IMR-90 (cell line): Measurements from ENCODE around the gene PRAC1. TPM values are rescaled to one million over a fixed set of nuclear protein-coding genes. Genes with fewer than 3 reads are reported as not detected.

ENCODE experiments used
- ATAC-seq: fragments of 200-7000 bp; cut with Tn5 transposase; 2 replicates; pipeline ENCODE4 v1.9.1; 2020; ENCODE audit warnings: low read depth, mild to moderate bottlenecking, moderate library complexity
- BruUV-seq: library from RNA; stranded (reverse); fragments of 400-500 nt; replicated peaks from 2 replicates; lab custom pipeline; 2021; lab: Mats Ljungman, UMichigan
- CTCF ChIA-PET: fragments of 300-600 bp; formaldehyde crosslinking; extraction: SDS; loops from one replicate; lab custom pipeline; 2021; ENCODE audit warnings: antibody characterized with exemption; lab: Yijun Ruan, JAX
- POLR2A ChIA-PET: fragments of 300-600 bp; sonication (Branson Sonifier 250); formaldehyde crosslinking; loops from one replicate; lab custom pipeline; 2022; ENCODE audit warnings: antibody characterized with exemption; ENCODE audit not compliant: unreplicated experiment; lab: Charles Lee
- DNase-seq: peaks from one replicate; pipeline ENCODE4 v3.0.0; 2013
- H2AFZ ChIP-seq: replicated peaks from 2 replicates; pipeline ENCODE3; 2013; ENCODE audit warnings: low read length, mild to moderate bottlenecking; ENCODE audit not compliant: poor library complexity
- H2AK5ac ChIP-seq: 2 replicates; pipeline ENCODE4 v1.6.1; 2013; ENCODE audit warnings: low read depth, low read length, inconsistent platforms
- H2AK9ac ChIP-seq: replicated peaks from 2 replicates; pipeline ENCODE3; 2013; ENCODE audit warnings: mild to moderate bottlenecking, low read depth, low read length, moderate library complexity; ENCODE audit not compliant: poor library complexity
- H2BK120ac ChIP-seq: 2 replicates; pipeline ENCODE4 v1.6.1; 2013; ENCODE audit warnings: low read depth, low read length, inconsistent platforms
- H2BK15ac ChIP-seq: 3 replicates; pipeline ENCODE4 v1.6.1; 2013; ENCODE audit warnings: low read depth, low read length, inconsistent platforms
- H2BK20ac ChIP-seq: 2 replicates; pipeline ENCODE4 v1.6.1; 2013; ENCODE audit warnings: low read depth, mild to moderate bottlenecking, inconsistent platforms, low read length, moderate library complexity
- H2BK5ac ChIP-seq: 2 replicates; pipeline ENCODE4 v1.6.1; 2013; ENCODE audit warnings: mild to moderate bottlenecking, low read depth, low read length, inconsistent platforms; ENCODE audit not compliant: poor library complexity, severe bottlenecking
- H3K14ac ChIP-seq: replicated peaks from 2 replicates; pipeline ENCODE4 v1.6.1; 2013; ENCODE audit warnings: low read depth, low read length, inconsistent platforms
- H3K18ac ChIP-seq: 2 replicates; pipeline ENCODE4 v1.6.1; 2013; ENCODE audit warnings: low read depth, low read length, control low read depth
- H3K23ac ChIP-seq: 2 replicates; pipeline ENCODE4 v1.6.1; 2013; ENCODE audit warnings: low read depth, low read length, inconsistent platforms
- H3K27ac ChIP-seq: 2 replicates; pipeline ENCODE4 v1.5.1; 2013; ENCODE audit warnings: mild to moderate bottlenecking, control low read depth, low read length; ENCODE audit not compliant: insufficient read depth
- H3K27me3 ChIP-seq: 2 replicates; pipeline ENCODE4 v1.6.1; 2013; ENCODE audit warnings: low read length; ENCODE audit not compliant: control insufficient read depth, insufficient read depth
- H3K36me3 ChIP-seq: 2 replicates; pipeline ENCODE4 v1.6.1; 2013; ENCODE audit warnings: low read length, mixed read lengths; ENCODE audit not compliant: control insufficient read depth, insufficient read depth
- H3K4ac ChIP-seq: 2 replicates; pipeline ENCODE4 v1.6.1; 2013; ENCODE audit warnings: low read depth, low read length, inconsistent platforms
- H3K4me1 ChIP-seq: 2 replicates; pipeline ENCODE4 v1.6.1; 2013; ENCODE audit warnings: low read length, mixed read lengths; ENCODE audit not compliant: control insufficient read depth, insufficient read depth
- H3K4me2 ChIP-seq: 2 replicates; pipeline ENCODE4 v1.6.1; 2013; ENCODE audit warnings: low read depth, mild to moderate bottlenecking, control low read depth, low read length, moderate library complexity
- H3K4me3 ChIP-seq: 2 replicates; pipeline ENCODE4 v1.5.1; 2013; ENCODE audit warnings: low read depth, mild to moderate bottlenecking, control low read depth, low read length, moderate library complexity; ENCODE audit not compliant: insufficient read depth
- H3K56ac ChIP-seq: 2 replicates; pipeline ENCODE4 v1.6.1; 2013; ENCODE audit warnings: low read length, inconsistent platforms; ENCODE audit not compliant: insufficient read depth; ENCODE audit errors: extremely low read depth
- H3K79me1 ChIP-seq, 2 experiments: 2 replicates each; pipeline ENCODE4 v1.6.1; 2013; ENCODE audit warnings: low read length in 2 of 2, inconsistent platforms in 1 of 2, low read depth in 1 of 2
- H3K9ac ChIP-seq: 2 replicates; pipeline ENCODE4 v1.6.1; 2013; ENCODE audit warnings: low read depth, low read length, control low read depth
- H3K9me1 ChIP-seq: 2 replicates; pipeline ENCODE4 v1.6.1; 2013; ENCODE audit warnings: low read length, inconsistent platforms; ENCODE audit not compliant: insufficient read depth
- H3K9me3 ChIP-seq: 2 replicates; pipeline ENCODE4 v1.6.1; 2013; ENCODE audit warnings: low read length; ENCODE audit not compliant: control insufficient read depth, insufficient read depth
- H4K20me1 ChIP-seq: 2 replicates; pipeline ENCODE4 v1.6.1; 2013; ENCODE audit warnings: low read length, inconsistent platforms; ENCODE audit not compliant: insufficient read depth
- H4K5ac ChIP-seq: 2 replicates; pipeline ENCODE4 v1.6.1; 2013; ENCODE audit warnings: mild to moderate bottlenecking, low read depth, low read length, control low read depth
- H4K8ac ChIP-seq, 2 experiments: 2 replicates each; pipeline ENCODE4 v1.6.1; 2013; ENCODE audit warnings: low read depth in 2 of 2, low read length in 2 of 2, control low read depth in 1 of 2, inconsistent platforms in 1 of 2
- H4K91ac ChIP-seq: 2 replicates; pipeline ENCODE4 v1.6.1; 2013; ENCODE audit warnings: low read depth, low read length, inconsistent platforms; ENCODE audit not compliant: insufficient read depth
- BHLHE40 ChIP-seq: fragments of 150-350 bp; IDR thresholded peaks from 2 replicates; pipeline ENCODE4 v1.6.1; 2016; ENCODE audit warnings: mild to moderate bottlenecking, low read depth, low read length
- CEBPB ChIP-seq: IDR thresholded peaks from 2 replicates; pipeline ENCODE4 v1.6.1; 2012; ENCODE audit warnings: low read depth, low read length, improper control_type of control experiment
- CHD1 ChIP-seq: IDR thresholded peaks from 2 replicates; pipeline ENCODE4 v1.6.1; 2012; ENCODE audit warnings: low read depth, low read length, improper control_type of control experiment
- FOS ChIP-seq: fragments of 150-350 bp; IDR thresholded peaks from 2 replicates; pipeline ENCODE4 v1.6.1; 2016; ENCODE audit warnings: low read depth, low read length
- MAZ ChIP-seq: IDR thresholded peaks from 2 replicates; pipeline ENCODE4 v1.6.1; 2012; ENCODE audit warnings: low read depth, mild to moderate bottlenecking, low read length, improper control_type of control experiment, moderate library complexity, borderline replicate concordance
- POLR2A ChIP-seq: IDR thresholded peaks from 2 replicates; pipeline ENCODE4 v1.6.1; 2012; ENCODE audit warnings: mild to moderate bottlenecking, low read depth, low read length
- RAD21 ChIP-seq: IDR thresholded peaks from 2 replicates; pipeline ENCODE4 v1.6.1; 2012; ENCODE audit warnings: low read length, improper control_type of control experiment
- RCOR1 ChIP-seq: IDR thresholded peaks from 2 replicates; pipeline ENCODE4 v1.6.1; 2012; ENCODE audit warnings: mild to moderate bottlenecking, low read length, improper control_type of control experiment; ENCODE audit not compliant: insufficient replicate concordance
- RFX5 ChIP-seq: IDR thresholded peaks from 2 replicates; pipeline ENCODE4 v1.8.0; 2012; ENCODE audit warnings: low read depth, mild to moderate bottlenecking, low read length, moderate library complexity
- SMC3 ChIP-seq: fragments of 150-350 bp; IDR thresholded peaks from 2 replicates; pipeline ENCODE4 v1.6.1; 2016; ENCODE audit warnings: low read depth, mild to moderate bottlenecking, antibody characterized with exemption, low read length, moderate library complexity
- WGBS, 2 experiments: methylation state at CpG; one replicate each; pipeline versions ENCODE4 v1.1.5 to v1.1.7; 2013; ENCODE audit warnings: missing lambda C conversion rate in 2 of 2; ENCODE audit not compliant: insufficient read length in 1 of 2; ENCODE audit errors: extremely low coverage in 2 of 2; 5-methylcytosine and 5-hydroxymethylcytosine counted together
- dilution Hi-C: fragments of 300-500 bp; cut with HindIII; formaldehyde crosslinking; loops from one replicate; pipeline ENCODE4 v1.14.3; 2018; ENCODE audit warnings: low sequenced_read_pairs; ENCODE audit not compliant: unreplicated experiment
- in situ Hi-C: fragments of 300-500 bp; cut with MboI; formaldehyde crosslinking; loops from 3 replicates; pipeline ENCODE4 v1.14.3; 2019; ENCODE audit warnings: low sequenced_read_pairs, inconsistent platforms, mixed read lengths
- intact Hi-C: fragments of 100-400 bp; cut with micrococcal nuclease; formaldehyde crosslinking; loops from 2 replicates; pipeline ENCODE4 v1.10.0; 2022
- polyA plus RNA-seq, 3 experiments: library from polyadenylated mRNA; depleted of rRNA; stranded (reverse); fragments of >200 nt; gene quantifications; 2 replicates each; pipeline ENCODE4 v1.2.3, GENCODE V29; 2012; ENCODE audit warnings: low replicate concordance in 1 of 3
- total RNA-seq: library from RNA; depleted of rRNA; stranded (reverse); fragments of >200 nt; gene quantifications from 2 replicates; pipeline ENCODE4 v1.2.3, GENCODE V29; 2012
- TF ChIP-seq, protein P1 (sequence below): fragments of 150-350 bp; IDR thresholded peaks from 2 replicates; pipeline ENCODE4 v1.6.1; 2017; ENCODE audit warnings: mild to moderate bottlenecking, antibody characterized with exemption, low read length, low read depth

The PRAC1 gene
- total and polyA plus RNA-seq, 2 of the 4 experiments (the other 2 are of a cell fraction): not detected

DNA sequence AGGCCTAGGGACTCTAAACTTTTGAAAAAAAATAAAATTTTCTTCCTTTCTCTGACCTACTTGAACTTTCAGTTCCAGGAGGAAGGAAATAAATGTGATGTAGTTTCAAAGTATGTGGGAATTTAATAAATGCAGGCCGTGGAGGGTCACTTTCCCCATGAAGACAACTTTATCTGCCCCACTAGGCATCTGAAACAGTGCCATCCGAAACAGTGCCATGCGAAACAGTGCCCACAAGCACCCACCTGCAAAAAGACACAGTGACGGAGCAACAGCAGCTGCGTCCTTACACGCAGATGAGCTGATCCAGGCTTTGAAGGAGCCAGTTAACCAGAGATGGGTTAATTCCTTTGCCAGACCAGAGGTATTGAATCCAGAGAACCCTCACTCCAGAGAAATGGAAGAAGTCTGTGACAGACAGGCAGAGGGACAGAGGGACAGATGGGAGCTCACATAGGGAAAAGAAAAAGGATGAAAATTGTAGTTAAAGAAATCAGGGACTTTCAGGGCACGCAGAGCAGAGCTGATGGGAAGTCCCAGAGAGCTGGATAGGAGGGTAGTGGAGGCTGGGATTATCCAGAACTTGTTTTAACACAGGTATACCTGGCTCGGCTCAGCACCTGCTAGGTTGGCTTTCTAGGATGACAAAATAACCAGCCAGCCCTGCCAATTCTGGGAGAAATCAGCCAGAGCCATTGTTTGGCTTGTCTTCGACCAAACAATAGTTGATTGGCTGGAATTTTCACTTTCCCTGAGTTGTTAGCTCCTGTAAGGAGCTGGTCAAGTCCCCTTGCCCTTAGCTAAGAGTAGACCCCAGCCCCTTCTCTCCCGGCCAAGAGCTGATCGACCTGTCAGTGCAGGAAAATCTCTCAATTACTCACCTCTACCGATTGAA lies 23.3 kb upstream of the PRAC1 start:
- Histone ChIP-seq H3K79me1 (no peaks in the 10 kb centered on the region), H3K56ac (no peak overlapping the region), H3K9me3 (peaks cover 8% of the 10 kb centered on the region), H4K20me1 (peaks cover 11% of the 10 kb centered on the region; the same call in 1 of the 2 replicates), H2AK5ac (no peak overlapping the region), H2BK15ac (no peak overlapping the region), H3K4me1 (no peaks in the 10 kb centered on the region), H2BK5ac (no peak overlapping the region), H3K14ac (no peak overlapping the region), H2AFZ (no peak overlapping the region), H2AK9ac (no peak overlapping the region), H4K5ac (no peak overlapping the region), H4K91ac (no peak overlapping the region), H3K23ac (no peak overlapping the region), H4K8ac (no peak overlapping the region), H3K4me3 (no peak overlapping the region), H2BK120ac (no peak overlapping the region), H3K18ac (no peak overlapping the region), H3K9me1 (no peaks in the 10 kb centered on the region), H3K4me2 (no peak overlapping the region), H3K4ac (no peak overlapping the region), H3K9ac (no peak overlapping the region), H3K27me3 (peaks cover 88% of the 10 kb centered on the region), H2BK20ac (no peak overlapping the region), H3K36me3 (no peaks in the 10 kb centered on the region), H3K27ac (no peak overlapping the region)
- no peak for TF ChIP-seq MAZ
- TF ChIP-seq, protein P1, sequence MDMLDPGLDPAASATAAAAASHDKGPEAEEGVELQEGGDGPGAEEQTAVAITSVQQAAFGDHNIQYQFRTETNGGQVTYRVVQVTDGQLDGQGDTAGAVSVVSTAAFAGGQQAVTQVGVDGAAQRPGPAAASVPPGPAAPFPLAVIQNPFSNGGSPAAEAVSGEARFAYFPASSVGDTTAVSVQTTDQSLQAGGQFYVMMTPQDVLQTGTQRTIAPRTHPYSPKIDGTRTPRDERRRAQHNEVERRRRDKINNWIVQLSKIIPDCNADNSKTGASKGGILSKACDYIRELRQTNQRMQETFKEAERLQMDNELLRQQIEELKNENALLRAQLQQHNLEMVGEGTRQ: no peak
- no peak for TF ChIP-seq RFX5
- TF ChIP-seq FOS: no peak
- no peak for TF ChIP-seq BHLHE40
- TF ChIP-seq CEBPB: no peak
- TF ChIP-seq CHD1: no peak
- TF ChIP-seq RCOR1: no peak
- no peak for TF ChIP-seq SMC3
- no peak for TF ChIP-seq POLR2A
- no peak for TF ChIP-seq RAD21
- 33% methylated on average over 3 of the region's 12 CpGs; no CpG with 5 or more reads in 1 of the 2 experiments for WGBS, 2 experiments
- DNase-seq: no peak
- in situ Hi-C loops (no loop called here), dilution Hi-C loops (no loop called here), intact Hi-C loops (no loop called here)
- POLR2A ChIA-PET: no interaction called here
- CTCF ChIA-PET: interaction anchor here (0.7 to 1.3 kb wide), 2 partner anchors 9 to 11 kb away, joined by 3 to 5 read pairs; no protein-coding TSS in a partner anchor
- BruUV-seq: no TSS peak
- ATAC-seq: no peak
